Lower leg skin (tissue), 4 donors: ENCODE results near the gene NEU2. TPM values are rescaled to one million over a fixed set of nuclear protein-coding genes. Genes with fewer than 3 reads are reported as not detected.

Experiments used
- DNase-seq, 2 donors: peaks; one replicate each; pipeline ENCODE4 v3.0.0-alpha.2; 2019; ENCODE audit warnings: low spot score in 2 of 2
- H3K4me3 ChIP-seq: fragments of 200-600 bp; sonication (generic); 2 replicates; pipeline ENCODE4 v1.5.1; 2017; ENCODE audit warnings: mild to moderate bottlenecking, low read depth; ENCODE audit not compliant: poor library complexity, severe bottlenecking
- POLR2A ChIP-seq, 2 donors: fragments of 450-650 bp; IDR thresholded peaks; one replicate each; pipeline ENCODE4 v1.6.1; 2016 to 2017; ENCODE audit warnings: antibody characterized with exemption in 2 of 2, mild to moderate bottlenecking in 1 of 2, moderate library complexity in 1 of 2
- WGBS, 2 donors: methylation state at CpG; one replicate each; pipeline ENCODE4 v1.1.5; 2018; 5-methylcytosine and 5-hydroxymethylcytosine counted together
- intact Hi-C: fragments of 100-400 bp; cut with DNase I; formaldehyde crosslinking; loops from one replicate; pipeline ENCODE4 v1.15.0; 2023; ENCODE audit warnings: low total_unique reads
- total RNA-seq, 4 donors: library from RNA; depleted of rRNA; stranded (reverse); fragments of >200 nt; gene quantifications; one replicate each; pipeline ENCODE4 v1.1.0, GENCODE V29; 2016
- TF ChIP-seq, protein P1 (sequence below), 3 donors: fragments of 450-650 bp; IDR thresholded peaks; one replicate each; pipeline ENCODE4 v1.5.1; 2016; ENCODE audit warnings: antibody characterized with exemption in 3 of 3, mild to moderate bottlenecking in 3 of 3, moderate library complexity in 2 of 3

Gene NEU2
- total RNA-seq, 4 donors from 2014 or later = 1.3 to 29.9 (median 14.2) TPM

DNA sequence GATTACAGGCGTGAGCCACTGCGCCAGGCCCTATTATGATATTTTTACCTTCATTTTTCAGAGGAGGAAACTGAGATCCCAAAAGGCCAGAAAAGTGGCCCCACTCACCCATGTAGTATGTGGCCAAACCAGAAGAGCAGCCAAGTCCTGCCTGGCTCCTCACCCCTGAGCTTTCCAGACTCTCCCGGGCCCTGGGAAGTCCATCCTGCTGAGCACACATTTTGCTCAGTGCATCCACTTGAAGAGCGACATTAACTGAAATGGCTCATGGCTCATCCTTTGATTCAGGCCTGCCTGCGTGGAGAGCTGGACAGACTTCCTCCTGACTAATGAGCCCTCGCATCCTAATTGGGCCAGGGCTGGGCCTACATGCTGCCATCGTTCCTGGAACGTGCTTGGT, 9.9 kb upstream of the NEU2 start:
- no peak overlapping the region for H3K4me3 ChIP-seq
- TF ChIP-seq, protein P1, sequence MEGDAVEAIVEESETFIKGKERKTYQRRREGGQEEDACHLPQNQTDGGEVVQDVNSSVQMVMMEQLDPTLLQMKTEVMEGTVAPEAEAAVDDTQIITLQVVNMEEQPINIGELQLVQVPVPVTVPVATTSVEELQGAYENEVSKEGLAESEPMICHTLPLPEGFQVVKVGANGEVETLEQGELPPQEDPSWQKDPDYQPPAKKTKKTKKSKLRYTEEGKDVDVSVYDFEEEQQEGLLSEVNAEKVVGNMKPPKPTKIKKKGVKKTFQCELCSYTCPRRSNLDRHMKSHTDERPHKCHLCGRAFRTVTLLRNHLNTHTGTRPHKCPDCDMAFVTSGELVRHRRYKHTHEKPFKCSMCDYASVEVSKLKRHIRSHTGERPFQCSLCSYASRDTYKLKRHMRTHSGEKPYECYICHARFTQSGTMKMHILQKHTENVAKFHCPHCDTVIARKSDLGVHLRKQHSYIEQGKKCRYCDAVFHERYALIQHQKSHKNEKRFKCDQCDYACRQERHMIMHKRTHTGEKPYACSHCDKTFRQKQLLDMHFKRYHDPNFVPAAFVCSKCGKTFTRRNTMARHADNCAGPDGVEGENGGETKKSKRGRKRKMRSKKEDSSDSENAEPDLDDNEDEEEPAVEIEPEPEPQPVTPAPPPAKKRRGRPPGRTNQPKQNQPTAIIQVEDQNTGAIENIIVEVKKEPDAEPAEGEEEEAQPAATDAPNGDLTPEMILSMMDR (IDR thresholded peaks at IDR 0.05) = no peak
- no peak for TF ChIP-seq POLR2A (IDR thresholded peaks at IDR 0.05)
- DNase-seq = no peak
- WGBS, 2 donors = 87 to 91% methylated on average over 8 of the region's 8 CpGs
- intact Hi-C loops = no loop called here

DNA sequence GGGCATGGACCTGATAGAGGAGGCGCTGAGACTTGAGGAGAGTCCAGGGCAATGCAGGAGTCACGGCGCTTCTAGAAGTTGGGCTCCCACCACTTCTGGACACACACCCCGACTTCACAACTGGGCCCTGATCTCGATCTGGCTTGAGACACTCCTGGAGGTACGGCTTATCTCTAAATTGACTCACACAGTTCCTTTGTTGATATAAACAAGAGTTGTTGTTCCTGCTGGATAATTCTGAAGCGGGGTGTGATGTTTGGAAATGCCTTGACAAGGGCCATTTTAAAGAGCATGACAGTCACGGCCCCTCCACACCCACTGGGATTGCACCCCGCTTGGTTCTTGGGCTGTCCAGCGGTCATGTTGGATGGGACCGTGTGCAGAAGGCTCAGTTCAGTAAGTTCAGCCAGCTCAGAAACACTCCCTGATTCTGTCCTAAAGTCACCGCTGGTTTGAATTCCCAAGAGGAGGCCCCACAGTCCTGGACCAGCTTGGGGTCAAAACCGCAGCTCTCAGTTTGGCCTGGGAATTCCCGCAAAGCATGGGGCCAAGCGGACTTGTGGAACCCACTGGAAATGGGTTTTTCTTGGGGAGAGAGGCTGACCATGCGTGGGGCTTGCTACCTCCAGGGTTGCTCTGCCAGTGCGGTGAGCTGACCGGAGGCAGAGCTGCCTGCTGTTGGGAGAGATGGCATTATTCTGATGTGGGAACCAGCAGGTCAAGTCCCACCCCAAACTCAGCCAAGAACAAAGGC, 9.3 kb upstream of the NEU2 start:
- DNase-seq = no peak
- intact Hi-C loops = no loop called here
- 91 to 92% methylated on average over 18 of the region's 18 CpGs for WGBS, 2 donors
- H3K4me3 ChIP-seq = no peak overlapping the region
- no peak for TF ChIP-seq POLR2A (IDR thresholded peaks at IDR 0.05)
- TF ChIP-seq, protein P1 (IDR thresholded peaks at IDR 0.05) = no peak

DNA sequence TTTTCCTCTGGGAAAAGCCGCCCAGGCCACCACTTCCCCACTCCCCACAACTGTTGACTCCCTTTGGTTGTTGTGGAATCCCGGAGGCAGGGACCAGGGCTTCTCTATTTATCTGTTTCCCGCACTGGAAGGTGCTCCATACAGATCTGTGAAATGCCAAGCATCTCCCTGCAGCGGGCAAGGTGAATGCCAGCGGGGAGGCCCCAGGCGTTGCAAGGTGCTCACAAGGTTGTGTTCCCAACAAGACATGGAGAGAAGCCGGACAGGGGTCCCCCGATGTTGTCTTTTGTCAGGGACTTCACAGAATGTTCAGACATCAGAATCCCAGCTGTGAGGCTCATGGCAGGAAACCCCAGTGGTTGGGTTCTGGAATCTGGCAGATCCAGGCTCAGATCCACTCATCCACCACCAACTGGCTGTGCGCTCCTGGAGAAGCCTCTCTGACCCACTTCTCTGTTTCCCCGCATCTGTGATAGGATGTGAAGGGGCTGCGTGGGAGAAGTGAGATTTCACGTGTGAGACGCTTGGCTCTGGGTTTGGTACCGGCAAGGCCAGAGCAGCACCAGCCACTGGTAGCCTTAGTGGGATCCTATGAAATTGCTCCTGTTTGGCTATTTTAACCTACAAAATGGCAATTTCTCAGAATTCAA, 8.6 kb upstream of the NEU2 start:
- intact Hi-C loops = no loop called here
- 89 to 92% methylated on average over 14 of the region's 14 CpGs for WGBS, 2 donors
- no peak for DNase-seq
- TF ChIP-seq, protein P1 (IDR thresholded peaks at IDR 0.05) = no peak
- TF ChIP-seq POLR2A (IDR thresholded peaks at IDR 0.05) = no peak
- H3K4me3 ChIP-seq = no peak overlapping the region

DNA sequence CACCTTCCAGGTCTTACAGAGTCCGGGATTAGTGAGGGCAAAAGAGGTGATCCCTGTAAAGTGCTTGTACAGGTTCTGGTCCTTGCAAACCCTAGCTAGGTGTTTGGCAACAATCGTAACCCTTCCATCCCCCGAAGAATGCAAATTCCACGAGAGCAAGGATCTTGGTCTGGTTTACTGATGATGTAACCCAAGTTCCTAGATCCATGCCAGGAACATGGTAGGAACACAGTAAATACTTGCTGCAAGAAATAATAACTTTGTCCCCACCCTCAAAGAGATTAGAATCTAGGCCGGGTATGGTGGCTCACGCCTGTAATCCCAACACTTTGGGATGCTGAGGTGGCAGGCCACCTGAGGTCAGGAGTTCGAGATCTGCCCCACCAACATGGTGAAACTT, 6.8 kb upstream of the NEU2 start:
- TF ChIP-seq, protein P1 (IDR thresholded peaks at IDR 0.05) = no peak
- TF ChIP-seq POLR2A (IDR thresholded peaks at IDR 0.05) = no peak
- H3K4me3 ChIP-seq = no peak overlapping the region
- 68 to 69% methylated on average over 7 of the region's 7 CpGs for WGBS, 2 donors
- intact Hi-C loops = no loop called here
- DNase-seq = no peak

DNA sequence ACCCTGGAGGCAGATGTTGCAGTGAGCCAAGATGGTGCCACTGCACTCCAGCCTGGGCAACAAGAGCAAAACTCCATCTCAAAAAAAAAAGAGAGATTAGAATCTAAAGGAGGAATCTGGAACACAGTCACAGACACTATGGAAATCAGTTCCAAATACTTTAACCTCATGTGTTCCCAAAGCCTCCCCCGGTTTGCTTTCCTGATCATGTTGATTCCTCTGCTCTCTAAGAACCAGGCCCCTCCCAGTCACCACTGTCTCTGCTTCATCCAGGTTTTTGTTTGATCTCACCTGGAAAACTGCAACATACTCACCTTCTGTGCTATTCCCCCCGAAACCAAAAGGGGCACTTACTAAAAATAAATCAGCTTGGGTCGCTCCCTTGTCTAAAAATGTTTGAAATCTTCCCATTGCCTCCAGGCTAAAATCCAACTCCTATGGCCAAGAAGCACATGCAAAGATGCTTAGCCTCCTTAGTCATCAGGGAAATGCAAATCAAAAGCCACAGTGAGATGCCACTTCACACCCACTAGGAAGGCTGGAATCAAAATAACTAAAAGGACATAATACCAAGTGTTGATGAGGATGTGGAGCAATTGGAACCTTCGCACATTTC, 6.2 kb upstream of the NEU2 start:
- no peak overlapping the region for H3K4me3 ChIP-seq
- 44 to 56% methylated on average over 4 of the region's 4 CpGs for WGBS, 2 donors
- no peak for TF ChIP-seq POLR2A (IDR thresholded peaks at IDR 0.05)
- TF ChIP-seq, protein P1 (IDR thresholded peaks at IDR 0.05) = no peak
- intact Hi-C loops = no loop called here
- DNase-seq = no peak
